Smooth muscle cell (in vitro differentiated cells): ENCODE data around the gene CDC73. TPM values are rescaled to one million over a fixed set of nuclear protein-coding genes. Genes with fewer than 3 reads are reported as not detected.

Experiments
- DNase-seq: peaks from one replicate; lab custom pipeline; 2025; ENCODE audit not compliant: unreplicated experiment; lab: John Stamatoyannopoulos, UW
- H2AFZ ChIP-seq: fragments of 200-600 bp; sonication (generic); 2 replicates; pipeline ENCODE4 v1.6.0; 2016; ENCODE audit warnings: antibody characterized with exemption, low read depth, mild to moderate bottlenecking
- H3F3A ChIP-seq: fragments of 200-600 bp; sonication (generic); 2 replicates; pipeline ENCODE4 v1.6.0; 2017; ENCODE audit warnings: antibody characterized with exemption, low read depth
- H3K27ac ChIP-seq: fragments of 200-600 bp; sonication (generic); 2 replicates; pipeline ENCODE4 v1.5.1; 2016; ENCODE audit warnings: low read depth, mild to moderate bottlenecking
- H3K27me3 ChIP-seq: fragments of 200-600 bp; sonication (generic); 2 replicates; pipeline ENCODE4 v1.6.1; 2016; ENCODE audit warnings: low read depth, mild to moderate bottlenecking
- H3K36me3 ChIP-seq: fragments of 200-600 bp; sonication (generic); 2 replicates; pipeline ENCODE4 v1.5.1; 2016; ENCODE audit warnings: low read depth
- H3K4me1 ChIP-seq: fragments of 200-600 bp; sonication (generic); 2 replicates; pipeline ENCODE4 v1.5.1; 2016; ENCODE audit warnings: low read depth
- H3K4me2 ChIP-seq: fragments of 200-600 bp; sonication (generic); 2 replicates; pipeline ENCODE4 v1.6.0; 2016; ENCODE audit warnings: mild to moderate bottlenecking
- H3K4me3 ChIP-seq: fragments of 200-600 bp; sonication (generic); 2 replicates; pipeline ENCODE4 v1.5.1; 2016; ENCODE audit warnings: mild to moderate bottlenecking
- H3K79me2 ChIP-seq: fragments of 200-600 bp; sonication (generic); 2 replicates; pipeline ENCODE4 v1.6.0; 2016; ENCODE audit warnings: low read depth, mild to moderate bottlenecking
- H3K9ac ChIP-seq: fragments of 200-600 bp; sonication (generic); 2 replicates; pipeline ENCODE4 v1.6.0; 2016; ENCODE audit warnings: low read depth
- H3K9me3 ChIP-seq: fragments of 200-600 bp; sonication (generic); replicated peaks from 2 replicates; pipeline ENCODE4 v1.5.1; 2016; ENCODE audit warnings: low read depth
- H4K20me1 ChIP-seq: fragments of 200-600 bp; sonication (generic); 2 replicates; pipeline ENCODE4 v1.6.0; 2016; ENCODE audit warnings: low read depth
- WGBS: methylation state at CpG from one replicate; pipeline ENCODE4 v1.1.7; 2016; ENCODE audit warnings: low lambda C conversion rate; 5-methylcytosine and 5-hydroxymethylcytosine counted together
- polyA plus RNA-seq: library from polyadenylated mRNA; unstranded; fragments of >200 nt; fragmentation: Nextera tagmentation; extraction: Ambion mirVana; gene quantifications from 2 replicates; pipeline ENCODE4 v1.2.1, GENCODE V29; 2016
- total RNA-seq: library from RNA; depleted of rRNA; stranded (reverse); fragments of >200 nt; gene quantifications from 2 replicates; pipeline ENCODE4 v1.2.3, GENCODE V29; 2014
- TF ChIP-seq, protein P1 (sequence below): fragments of 200-600 bp; sonication (generic); IDR thresholded peaks from 2 replicates; pipeline ENCODE4 v1.5.1; 2017; ENCODE audit warnings: borderline replicate concordance, mild to moderate bottlenecking, antibody characterized with exemption; ENCODE audit not compliant: insufficient read depth, poor library complexity, severe bottlenecking

CDC73 gene
- total and polyA plus RNA-seq, 2 experiments from 2014 or later: 28.5 to 32.0 TPM

DNA sequence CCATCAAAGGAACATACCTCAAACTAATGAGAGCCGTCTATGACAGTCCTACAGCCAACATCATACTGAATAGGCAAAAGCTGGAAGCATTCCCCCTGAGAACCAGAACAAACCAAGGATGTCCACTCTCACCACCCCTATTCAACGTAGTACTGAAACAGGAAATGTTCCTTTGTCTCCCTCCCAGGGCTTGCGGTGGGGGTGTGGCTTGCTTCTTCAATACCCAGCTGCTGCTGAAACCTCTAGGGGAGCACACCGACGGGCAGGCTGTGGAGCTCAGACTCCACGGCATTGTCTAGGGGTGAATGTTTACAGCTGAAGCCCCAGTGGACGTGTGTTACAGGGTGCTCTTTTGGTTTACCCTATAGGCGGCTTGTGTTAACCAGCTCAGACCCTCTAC lies 95.1 kb downstream of the CDC73 start:
- DNase-seq: no peak
- H2AFZ ChIP-seq: no peak overlapping the region
- no peak overlapping the region for H3K27ac ChIP-seq
- H3K79me2 ChIP-seq: no peaks in the 10 kb centered on the region
- H3K4me2 ChIP-seq: no peak overlapping the region
- no peaks in the 10 kb centered on the region for H4K20me1 ChIP-seq
- H3F3A ChIP-seq: no peaks in the 10 kb centered on the region
- peaks cover 41% of the 10 kb centered on the region for H3K36me3 ChIP-seq
- no peak overlapping the region for H3K9ac ChIP-seq
- no peaks in the 10 kb centered on the region for H3K27me3 ChIP-seq
- WGBS: 80% methylated on average over 8 of the region's 8 CpGs
- H3K4me3 ChIP-seq: no peak overlapping the region
- TF ChIP-seq, protein P1, sequence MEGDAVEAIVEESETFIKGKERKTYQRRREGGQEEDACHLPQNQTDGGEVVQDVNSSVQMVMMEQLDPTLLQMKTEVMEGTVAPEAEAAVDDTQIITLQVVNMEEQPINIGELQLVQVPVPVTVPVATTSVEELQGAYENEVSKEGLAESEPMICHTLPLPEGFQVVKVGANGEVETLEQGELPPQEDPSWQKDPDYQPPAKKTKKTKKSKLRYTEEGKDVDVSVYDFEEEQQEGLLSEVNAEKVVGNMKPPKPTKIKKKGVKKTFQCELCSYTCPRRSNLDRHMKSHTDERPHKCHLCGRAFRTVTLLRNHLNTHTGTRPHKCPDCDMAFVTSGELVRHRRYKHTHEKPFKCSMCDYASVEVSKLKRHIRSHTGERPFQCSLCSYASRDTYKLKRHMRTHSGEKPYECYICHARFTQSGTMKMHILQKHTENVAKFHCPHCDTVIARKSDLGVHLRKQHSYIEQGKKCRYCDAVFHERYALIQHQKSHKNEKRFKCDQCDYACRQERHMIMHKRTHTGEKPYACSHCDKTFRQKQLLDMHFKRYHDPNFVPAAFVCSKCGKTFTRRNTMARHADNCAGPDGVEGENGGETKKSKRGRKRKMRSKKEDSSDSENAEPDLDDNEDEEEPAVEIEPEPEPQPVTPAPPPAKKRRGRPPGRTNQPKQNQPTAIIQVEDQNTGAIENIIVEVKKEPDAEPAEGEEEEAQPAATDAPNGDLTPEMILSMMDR: no peak
- H3K4me1 ChIP-seq: peaks cover 11% of the 10 kb centered on the region
- H3K9me3 ChIP-seq: no peaks in the 10 kb centered on the region

DNA sequence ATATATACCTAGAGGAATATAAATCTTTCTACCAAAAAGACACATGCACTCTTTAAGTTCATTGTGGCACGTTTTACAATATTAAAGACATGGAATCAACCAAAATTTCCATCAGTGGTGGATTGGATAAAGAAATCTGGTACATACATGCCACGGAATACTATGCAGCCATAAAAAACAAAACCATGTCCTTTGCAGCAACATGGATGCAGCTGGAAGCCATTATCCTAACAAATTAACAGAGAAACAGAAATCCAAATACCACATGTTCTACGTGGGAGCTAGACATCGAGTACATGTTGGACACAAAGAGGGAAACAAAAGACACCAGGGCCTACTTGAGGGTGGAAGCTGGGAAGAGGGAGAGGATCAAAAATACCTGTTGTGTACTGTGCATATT lies 97.6 kb downstream of the CDC73 start:
- H4K20me1 ChIP-seq: peaks cover 9% of the 10 kb centered on the region
- H3K27ac ChIP-seq: no peak overlapping the region
- no peaks in the 10 kb centered on the region for H3F3A ChIP-seq
- no peak overlapping the region for H3K4me3 ChIP-seq
- H2AFZ ChIP-seq: no peak overlapping the region
- peaks cover 21% of the 10 kb centered on the region for H3K36me3 ChIP-seq
- TF ChIP-seq, protein P1: no peak
- H3K27me3 ChIP-seq: no peaks in the 10 kb centered on the region
- H3K4me1 ChIP-seq: peaks cover 11% of the 10 kb centered on the region
- H3K9ac ChIP-seq: no peak overlapping the region
- H3K4me2 ChIP-seq: no peak overlapping the region
- H3K9me3 ChIP-seq: no peaks in the 10 kb centered on the region
- H3K79me2 ChIP-seq: peaks cover 15% of the 10 kb centered on the region
- DNase-seq: no peak
- WGBS: 98% methylated on average over 4 of the region's 4 CpGs

GRCh38 chr1:193221651-193222050 lies 99.8 kb downstream of the CDC73 start:
- peaks cover 34% of the 10 kb centered on the region for H3K79me2 ChIP-seq
- H2AFZ ChIP-seq: no peak overlapping the region
- H4K20me1 ChIP-seq: peaks cover 11% of the 10 kb centered on the region
- no peak overlapping the region for H3K27ac ChIP-seq
- peaks cover 9% of the 10 kb centered on the region for H3K4me1 ChIP-seq
- no peaks in the 10 kb centered on the region for H3K9me3 ChIP-seq
- no peak overlapping the region for H3K4me3 ChIP-seq
- H3K27me3 ChIP-seq: no peaks in the 10 kb centered on the region
- H3K9ac ChIP-seq: no peak overlapping the region
- TF ChIP-seq, protein P1: no peak
- no peak overlapping the region for H3K4me2 ChIP-seq
- no peaks in the 10 kb centered on the region for H3F3A ChIP-seq
- H3K36me3 ChIP-seq: peaks cover 6% of the 10 kb centered on the region
- DNase-seq: no peak

DNA sequence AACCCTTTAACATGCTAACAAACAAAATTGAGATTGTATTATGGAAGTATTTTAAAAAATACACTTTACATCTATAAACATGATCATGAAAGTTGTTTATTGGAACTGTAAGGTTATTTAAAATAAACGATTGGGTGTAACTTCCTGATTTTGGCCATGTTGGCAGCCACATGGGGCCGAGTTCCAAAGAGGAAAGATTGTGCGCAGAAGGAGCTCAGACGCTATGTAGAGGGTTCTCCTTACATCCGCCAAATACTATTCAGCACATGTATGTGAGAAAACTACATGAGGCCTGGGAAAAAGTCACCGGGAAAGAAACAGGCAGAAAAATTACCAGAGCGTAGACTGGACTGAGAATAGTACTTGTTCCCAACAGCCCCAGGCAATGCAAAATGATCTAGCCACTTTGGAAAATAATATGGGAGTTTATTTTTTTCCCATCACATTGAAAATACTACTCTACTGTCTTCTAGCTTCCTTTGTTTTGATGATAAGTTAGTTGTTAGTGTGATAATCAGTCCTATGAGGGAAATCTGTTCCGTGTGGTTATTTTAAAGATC lies 100.3 kb downstream of the CDC73 start:
- Histone ChIP-seq H3K4me1 (peaks cover 7% of the 10 kb centered on the region), H3K36me3 (peaks cover 6% of the 10 kb centered on the region), H3K9me3 (no peaks in the 10 kb centered on the region), H3K27me3 (no peaks in the 10 kb centered on the region), H3K4me3 (no peak overlapping the region), H4K20me1 (peaks cover 14% of the 10 kb centered on the region), H3K4me2 (no peak overlapping the region), H3K79me2 (peaks cover 39% of the 10 kb centered on the region), H3F3A (no peaks in the 10 kb centered on the region), H2AFZ (no peak overlapping the region), H3K27ac (no peak overlapping the region), H3K9ac (no peak overlapping the region)
- 92% methylated on average over 8 of the region's 8 CpGs for WGBS
- no peak for DNase-seq
- TF ChIP-seq, protein P1: no peak
